WTC11 (cell line): Measurements from ENCODE around the gene COL4A3.

ENCODE experiments used
- ATF1 ChIP-seq: sonication (generic); formaldehyde crosslinking; IDR thresholded peaks from 2 replicates; pipeline ENCODE4 v1.8.1; 2023; ENCODE audit warnings: mild to moderate bottlenecking, moderate library complexity, missing genetic modification reagents
- CREM ChIP-seq: sonication (generic); formaldehyde crosslinking; IDR thresholded peaks from 2 replicates; pipeline ENCODE4 v1.8.1; 2022; ENCODE audit warnings: mild to moderate bottlenecking, missing genetic modification reagents, moderate library complexity
- CTCF ChIP-seq: fragments of 200-600 bp; IDR thresholded peaks from 2 replicates; pipeline ENCODE4 v1.8.0; 2022; ENCODE audit warnings: antibody characterized with exemption
- ELF4 ChIP-seq: sonication (generic); formaldehyde crosslinking; IDR thresholded peaks from 2 replicates; pipeline ENCODE4 v1.8.1; 2022; ENCODE audit warnings: low read depth, mild to moderate bottlenecking, moderate library complexity, missing genetic modification reagents
- GRHL2 ChIP-seq: fragments of 250-450 bp; sonication (Bioruptor Pico); IDR thresholded peaks from 2 replicates; pipeline ENCODE4 v1.8.0; 2022; ENCODE audit warnings: mild to moderate bottlenecking, moderate library complexity; ENCODE audit not compliant: insufficient replicate concordance, severe bottlenecking
- HMGA2 ChIP-seq: fragments of 250-450 bp; sonication (Bioruptor Pico); IDR thresholded peaks from 2 replicates; pipeline ENCODE4 v1.4.0; 2021; ENCODE audit warnings: mild to moderate bottlenecking, moderate library complexity
- IRF2 ChIP-seq: sonication (generic); formaldehyde crosslinking; IDR thresholded peaks from 2 replicates; pipeline ENCODE4 v1.8.0; 2022; ENCODE audit warnings: low read depth, missing genetic modification reagents, borderline replicate concordance
- MAX ChIP-seq: sonication (generic); formaldehyde crosslinking; IDR thresholded peaks from 2 replicates; pipeline ENCODE4 v1.8.0; 2022; ENCODE audit warnings: mild to moderate bottlenecking, missing genetic modification reagents
- NFYB ChIP-seq: sonication (generic); formaldehyde crosslinking; conservative IDR thresholded peaks from 2 replicates; pipeline ENCODE4 v1.8.0; 2022; ENCODE audit warnings: low read depth, missing genetic modification reagents
- NR2C2 ChIP-seq: sonication (generic); formaldehyde crosslinking; IDR thresholded peaks from 2 replicates; pipeline ENCODE4 v1.8.0; 2022; ENCODE audit warnings: mild to moderate bottlenecking, missing genetic modification reagents
- ZNF138 ChIP-seq: sonication (generic); formaldehyde crosslinking; conservative IDR thresholded peaks from 2 replicates; pipeline ENCODE4 v1.8.1; 2022; ENCODE audit warnings: mild to moderate bottlenecking, moderate library complexity, missing genetic modification reagents
- ZNF671 ChIP-seq: fragments of 250-450 bp; sonication (Bioruptor Pico); IDR thresholded peaks from 2 replicates; pipeline ENCODE4 v1.8.0; 2021; ENCODE audit warnings: mild to moderate bottlenecking
- TF ChIP-seq, protein P1 (sequence below): sonication (generic); formaldehyde crosslinking; IDR thresholded peaks from 2 replicates; pipeline ENCODE4 v1.8.1; 2023; ENCODE audit warnings: mild to moderate bottlenecking, missing genetic modification reagents, moderate library complexity
- TF ChIP-seq, protein P2 (sequence below): sonication (generic); formaldehyde crosslinking; IDR thresholded peaks from 2 replicates; pipeline ENCODE4 v1.8.0; 2022; ENCODE audit warnings: mild to moderate bottlenecking, missing genetic modification reagents

GRCh38 chr2:227192491-227192890 lies 28.1 kb downstream of the COL4A3 start:
- no peak for TF ChIP-seq ATF1 (CRISPR knock-in tag)
- TF ChIP-seq NFYB (CRISPR knock-in tag), result no peak
- no peak for TF ChIP-seq IRF2
- TF ChIP-seq CTCF, result no peak
- TF ChIP-seq, protein P1, sequence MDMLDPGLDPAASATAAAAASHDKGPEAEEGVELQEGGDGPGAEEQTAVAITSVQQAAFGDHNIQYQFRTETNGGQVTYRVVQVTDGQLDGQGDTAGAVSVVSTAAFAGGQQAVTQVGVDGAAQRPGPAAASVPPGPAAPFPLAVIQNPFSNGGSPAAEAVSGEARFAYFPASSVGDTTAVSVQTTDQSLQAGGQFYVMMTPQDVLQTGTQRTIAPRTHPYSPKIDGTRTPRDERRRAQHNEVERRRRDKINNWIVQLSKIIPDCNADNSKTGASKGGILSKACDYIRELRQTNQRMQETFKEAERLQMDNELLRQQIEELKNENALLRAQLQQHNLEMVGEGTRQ, result no peak
- no peak for TF ChIP-seq MAX (CRISPR knock-in tag)
- TF ChIP-seq NR2C2 (CRISPR knock-in tag), result no peak
- TF ChIP-seq ELF4 (CRISPR knock-in tag), result no peak
- TF ChIP-seq, protein P2, sequence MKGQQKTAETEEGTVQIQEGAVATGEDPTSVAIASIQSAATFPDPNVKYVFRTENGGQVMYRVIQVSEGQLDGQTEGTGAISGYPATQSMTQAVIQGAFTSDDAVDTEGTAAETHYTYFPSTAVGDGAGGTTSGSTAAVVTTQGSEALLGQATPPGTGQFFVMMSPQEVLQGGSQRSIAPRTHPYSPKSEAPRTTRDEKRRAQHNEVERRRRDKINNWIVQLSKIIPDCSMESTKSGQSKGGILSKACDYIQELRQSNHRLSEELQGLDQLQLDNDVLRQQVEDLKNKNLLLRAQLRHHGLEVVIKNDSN (CRISPR knock-in tag), result no peak
- no peak for TF ChIP-seq ZNF138 (CRISPR knock-in tag)
- no peak for TF ChIP-seq HMGA2 (CRISPR knock-in tag)
- TF ChIP-seq CREM (CRISPR knock-in tag), result no peak
- no peak for TF ChIP-seq ZNF671 (CRISPR knock-in tag)
- no peak for TF ChIP-seq GRHL2 (CRISPR knock-in tag)
